Smooth muscle cell (in vitro differentiated cells): Measurements from ENCODE around the gene ANKS1B. TPM values are rescaled to one million over a fixed set of nuclear protein-coding genes. Genes with fewer than 3 reads are reported as not detected.

Experiments
- DNase-seq: peaks from one replicate; lab custom pipeline; 2025; ENCODE audit not compliant: unreplicated experiment; lab: John Stamatoyannopoulos, UW
- H2AFZ ChIP-seq: fragments of 200-600 bp; sonication (generic); 2 replicates; pipeline ENCODE4 v1.6.0; 2016; ENCODE audit warnings: antibody characterized with exemption, low read depth, mild to moderate bottlenecking
- H3F3A ChIP-seq: fragments of 200-600 bp; sonication (generic); 2 replicates; pipeline ENCODE4 v1.6.0; 2017; ENCODE audit warnings: antibody characterized with exemption, low read depth
- H3K27ac ChIP-seq: fragments of 200-600 bp; sonication (generic); 2 replicates; pipeline ENCODE4 v1.5.1; 2016; ENCODE audit warnings: low read depth, mild to moderate bottlenecking
- H3K27me3 ChIP-seq: fragments of 200-600 bp; sonication (generic); 2 replicates; pipeline ENCODE4 v1.6.1; 2016; ENCODE audit warnings: low read depth, mild to moderate bottlenecking
- H3K36me3 ChIP-seq: fragments of 200-600 bp; sonication (generic); 2 replicates; pipeline ENCODE4 v1.5.1; 2016; ENCODE audit warnings: low read depth
- H3K4me1 ChIP-seq: fragments of 200-600 bp; sonication (generic); 2 replicates; pipeline ENCODE4 v1.5.1; 2016; ENCODE audit warnings: low read depth
- H3K4me2 ChIP-seq: fragments of 200-600 bp; sonication (generic); 2 replicates; pipeline ENCODE4 v1.6.0; 2016; ENCODE audit warnings: mild to moderate bottlenecking
- H3K4me3 ChIP-seq: fragments of 200-600 bp; sonication (generic); 2 replicates; pipeline ENCODE4 v1.5.1; 2016; ENCODE audit warnings: mild to moderate bottlenecking
- H3K79me2 ChIP-seq: fragments of 200-600 bp; sonication (generic); 2 replicates; pipeline ENCODE4 v1.6.0; 2016; ENCODE audit warnings: low read depth, mild to moderate bottlenecking
- H3K9ac ChIP-seq: fragments of 200-600 bp; sonication (generic); 2 replicates; pipeline ENCODE4 v1.6.0; 2016; ENCODE audit warnings: low read depth
- H3K9me3 ChIP-seq: fragments of 200-600 bp; sonication (generic); replicated peaks from 2 replicates; pipeline ENCODE4 v1.5.1; 2016; ENCODE audit warnings: low read depth
- H4K20me1 ChIP-seq: fragments of 200-600 bp; sonication (generic); 2 replicates; pipeline ENCODE4 v1.6.0; 2016; ENCODE audit warnings: low read depth
- CTCF ChIP-seq: fragments of 200-600 bp; sonication (generic); IDR thresholded peaks from 2 replicates; pipeline ENCODE4 v1.5.1; 2017; ENCODE audit warnings: borderline replicate concordance, mild to moderate bottlenecking, antibody characterized with exemption; ENCODE audit not compliant: insufficient read depth, poor library complexity, severe bottlenecking
- WGBS: methylation state at CpG from one replicate; pipeline ENCODE4 v1.1.7; 2016; ENCODE audit warnings: low lambda C conversion rate; 5-methylcytosine and 5-hydroxymethylcytosine counted together
- polyA plus RNA-seq: library from polyadenylated mRNA; unstranded; fragments of >200 nt; fragmentation: Nextera tagmentation; extraction: Ambion mirVana; gene quantifications from 2 replicates; pipeline ENCODE4 v1.2.1, GENCODE V29; 2016
- total RNA-seq: library from RNA; depleted of rRNA; stranded (reverse); fragments of >200 nt; gene quantifications from 2 replicates; pipeline ENCODE4 v1.2.3, GENCODE V29; 2014

The ANKS1B gene
- total and polyA plus RNA-seq, 2 experiments from 2014 or later = 0.47 to 7.3 TPM

- TF ChIP-seq CTCF = no peak
- H3K27me3 ChIP-seq = no peaks in the 10 kb centered on the region
- no peak overlapping the region for H3K4me2 ChIP-seq
- no peak overlapping the region for H2AFZ ChIP-seq
- no peaks in the 10 kb centered on the region for H4K20me1 ChIP-seq
- H3K4me1 ChIP-seq = peaks cover 6% of the 10 kb centered on the region
- H3F3A ChIP-seq = no peaks in the 10 kb centered on the region
- no peak for DNase-seq
- H3K79me2 ChIP-seq = no peaks in the 10 kb centered on the region
- H3K4me3 ChIP-seq = no peak overlapping the region
- no peak overlapping the region for H3K9ac ChIP-seq
- no peak overlapping the region for H3K27ac ChIP-seq
- no peaks in the 10 kb centered on the region for H3K36me3 ChIP-seq
- whole genome bisulfite sequencing = 94% methylated on average over 1 of the region's 1 CpG
- H3K9me3 ChIP-seq = no peaks in the 10 kb centered on the region
Measured at GRCh38 chr12:99549196-99549595, 435.5 kb downstream of the ANKS1B start.

- TF ChIP-seq CTCF = no peak
- Histone ChIP-seq H3K27me3 (no peaks in the 10 kb centered on the region), H3K27ac (no peak overlapping the region), H3K79me2 (no peaks in the 10 kb centered on the region), H3K9ac (no peak overlapping the region), H4K20me1 (no peaks in the 10 kb centered on the region), H3F3A (no peaks in the 10 kb centered on the region), H3K4me3 (no peak overlapping the region), H2AFZ (no peak overlapping the region), H3K4me1 (peaks cover 6% of the 10 kb centered on the region), H3K9me3 (no peaks in the 10 kb centered on the region), H3K36me3 (no peaks in the 10 kb centered on the region), H3K4me2 (no peak overlapping the region)
- 91% methylated on average over 1 of the region's 1 CpG for WGBS
- no peak for DNase-seq
Measured at GRCh38 chr12:99544457-99544856, 440.3 kb downstream of the ANKS1B start.

GRCh38 chr12:99529966-99530365 is 454.8 kb downstream of the ANKS1B start:
- no peaks in the 10 kb centered on the region for H4K20me1 ChIP-seq
- no peak for DNase-seq
- no peak overlapping the region for H3K4me3 ChIP-seq
- no peak for TF ChIP-seq CTCF
- H3K4me2 ChIP-seq = no peak overlapping the region
- H3F3A ChIP-seq = no peaks in the 10 kb centered on the region
- no peaks in the 10 kb centered on the region for H3K4me1 ChIP-seq
- no peaks in the 10 kb centered on the region for H3K36me3 ChIP-seq
- H3K9me3 ChIP-seq = no peaks in the 10 kb centered on the region
- no peaks in the 10 kb centered on the region for H3K27me3 ChIP-seq
- H3K9ac ChIP-seq = no peak overlapping the region
- H2AFZ ChIP-seq = no peak overlapping the region
- peak overlapping the region; percentile 55 for H3K27ac ChIP-seq
- H3K79me2 ChIP-seq = no peaks in the 10 kb centered on the region
- WGBS = 49% methylated on average over 2 of the region's 2 CpGs

- TF ChIP-seq CTCF = no peak
- Histone ChIP-seq H3K27ac (no peak overlapping the region), H3K27me3 (no peaks in the 10 kb centered on the region), H3K36me3 (no peaks in the 10 kb centered on the region), H4K20me1 (no peaks in the 10 kb centered on the region), H3K4me1 (no peaks in the 10 kb centered on the region), H3K4me2 (no peak overlapping the region), H2AFZ (no peak overlapping the region), H3K79me2 (no peaks in the 10 kb centered on the region), H3K4me3 (no peak overlapping the region), H3F3A (no peaks in the 10 kb centered on the region), H3K9me3 (no peaks in the 10 kb centered on the region), H3K9ac (no peak overlapping the region)
- DNase-seq = no peak
Measured at GRCh38 chr12:99528478-99528877, 456.3 kb downstream of the ANKS1B start.
